Spleen (tissue), 11 donors: ENCODE measurements around the gene FSCN2. TPM values are rescaled to one million over a fixed set of nuclear protein-coding genes. Genes with fewer than 3 reads are reported as not detected.

Experiments used
- DNase-seq: peaks from one replicate; pipeline ENCODE4 v3.0.0-alpha.2; 2020
- H3K27ac ChIP-seq, 8 donors: fragments of 200-600 bp; sonication (generic) in 7 of 8; 1 replicate in 4 of 8; 2 replicates in 4 of 8; pipeline versions ENCODE4 v1.5.0 to v1.8.0; 2016 to 2021; ENCODE audit warnings: inconsistent platforms in 4 of 8, mild to moderate bottlenecking in 4 of 8, moderate library complexity in 1 of 8
- H3K27me3 ChIP-seq, 7 donors: fragments of 200-600 bp; sonication (generic) in 6 of 7; replicated peaks in 1 of 7; 1 replicate in 4 of 7; 2 replicates in 3 of 7; pipeline versions ENCODE4 v1.5.0 to v1.8.0; 2016 to 2021; ENCODE audit warnings: inconsistent platforms in 3 of 7, mild to moderate bottlenecking in 1 of 7
- H3K36me3 ChIP-seq, 6 donors: fragments of 200-600 bp; sonication (generic) in 5 of 6; 1 replicate in 4 of 6; 2 replicates in 2 of 6; pipeline versions ENCODE4 v1.5.0 to v1.8.0; 2016 to 2021; ENCODE audit warnings: inconsistent platforms in 2 of 6
- H3K4me1 ChIP-seq, 6 donors: fragments of 200-600 bp; sonication (generic) in 5 of 6; 1 replicate in 3 of 6; 2 replicates in 3 of 6; pipeline versions ENCODE4 v1.5.0 to v1.8.0; 2016 to 2021; ENCODE audit warnings: inconsistent platforms in 3 of 6
- H3K4me3 ChIP-seq, 8 donors: fragments of 200-600 bp; sonication (generic) in 7 of 8; 1 replicate in 4 of 8; 2 replicates in 4 of 8; pipeline versions ENCODE4 v1.5.0 to v1.8.0; 2016 to 2021; ENCODE audit warnings: inconsistent platforms in 4 of 8, mild to moderate bottlenecking in 4 of 8, moderate library complexity in 2 of 8
- H3K9me3 ChIP-seq, 8 donors: fragments of 200-600 bp; sonication (generic) in 7 of 8; 1 replicate in 4 of 8; 2 replicates in 4 of 8; pipeline versions ENCODE4 v1.5.0 to v1.8.0; 2016 to 2021; ENCODE audit warnings: inconsistent platforms in 4 of 8
- POLR2A ChIP-seq, 3 donors: fragments of 450-650 bp; IDR thresholded peaks; one replicate each; pipeline ENCODE4 v1.5.1; 2017; ENCODE audit warnings: antibody characterized with exemption in 3 of 3, mild to moderate bottlenecking in 1 of 3
- POLR2AphosphoS5 ChIP-seq, 3 donors: sonication (generic); formaldehyde crosslinking; IDR thresholded peaks; one replicate each; pipeline ENCODE4 v1.5.1; 2017; ENCODE audit warnings: antibody characterized with exemption in 3 of 3
- WGBS, 5 donors: extraction: QIAGEN DNeasy Blood & Tissue Kit in 3 of 5; methylation state at CpG; one replicate each; pipeline versions ENCODE4 v1.1.5 to v1.1.7; 2013 to 2018; 5-methylcytosine and 5-hydroxymethylcytosine counted together
- intact Hi-C: fragments of 100-400 bp; cut with DNase I; formaldehyde crosslinking; loops from one replicate; pipeline ENCODE4 v1.15.0; 2023; ENCODE audit warnings: low total_unique reads
- polyA plus RNA-seq, 3 donors: library from polyadenylated mRNA; stranded (reverse); fragments of 200-250 nt; gene quantifications; one replicate each; pipeline ENCODE4 v1.2.1, GENCODE V29; 2013
- total RNA-seq, 7 donors: library from RNA; depleted of rRNA in 3 of 7; stranded (reverse); fragments of >200 nt in 3 of 7; fragmentation: NEBNext Ultra II Directional in 4 of 7; extraction: Animal tissue kit (Norgen Biotek cat#: 25700) in 4 of 7; gene quantifications; one replicate each; pipeline versions ENCODE4 v1.1.0 to v1.2.1, GENCODE V29; 2016 to 2021
- TF ChIP-seq, protein P1 (sequence below), 11 experiments: fragments of 200-600 bp in 7 of 11; fragments of 450-650 bp in 4 of 11; sonication (generic) in 4 of 11; IDR thresholded peaks in 8 of 11; conservative IDR thresholded peaks in 3 of 11; 1 replicate in 7 of 11; 2 replicates in 4 of 11; pipeline versions ENCODE4 v1.4.0 to v1.8.0; 2016 to 2021; ENCODE audit warnings: antibody characterized with exemption in 11 of 11, inconsistent platforms in 4 of 11, mild to moderate bottlenecking in 1 of 11
- donor health status: healthy with polysubstance abuse.
- donor health status: DM: no; HTN: no; CAD: no; lungs with moderate emphysema.
- donor health status: DM: no; HTN: no; CAD: no.
- donor health status: Bipolar disorder and iron deficiency.
- donor health status: healthy.
- donor health status: DM: no; HTN: no; CAD: no.
- donor health status: DM: yes; HTN: yes; CAD: no.

The FSCN2 gene
- total and polyA plus RNA-seq, 10 donors, result 0.41 to 4.0 (median 2.4) TPM

DNA sequence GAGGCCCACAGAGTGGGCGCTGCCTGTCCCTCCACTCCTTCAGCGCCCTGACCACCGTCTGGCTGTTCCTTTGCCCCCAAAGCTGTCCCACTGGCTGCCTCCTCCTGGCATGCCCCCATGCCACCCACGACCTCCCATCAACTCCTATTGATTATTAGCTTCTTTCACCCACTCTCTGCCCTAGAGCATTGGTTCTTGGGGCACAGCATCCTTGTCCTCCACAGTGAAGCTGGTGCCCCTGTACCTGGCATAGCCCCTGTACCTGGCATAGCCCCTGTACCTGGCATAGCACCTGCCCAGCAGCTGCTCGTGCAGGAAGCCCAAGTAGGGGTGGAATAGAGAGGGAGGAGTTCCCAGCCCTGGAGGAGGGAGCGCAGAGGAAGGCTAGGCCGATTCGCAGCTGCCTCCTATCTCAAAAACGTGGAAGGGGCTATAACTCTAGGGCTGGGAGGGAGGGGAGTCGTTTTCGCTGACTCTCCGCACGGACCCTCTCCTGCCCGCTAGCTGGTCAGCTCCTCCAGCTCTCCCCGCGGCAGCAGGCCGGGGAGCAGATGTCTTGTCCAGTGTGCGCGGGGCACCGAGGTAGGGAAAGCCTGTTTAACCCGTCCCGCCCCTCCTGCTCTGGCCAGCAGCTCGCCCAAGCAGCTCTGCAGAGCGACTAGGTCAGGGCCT is 9.9 kb upstream of the FSCN2 start:
- no peaks in the 10 kb centered on the region for H3K36me3 ChIP-seq
- H3K9me3 ChIP-seq, result no peaks in the 10 kb centered on the region
- WGBS, 5 donors, result 40 to 68% (median 54%) methylated on average over 21 to 24 of the region's 24 CpGs
- peak overlapping the region in 7 of 8 donors; percentile 48 to 94 (median 59) for H3K4me3 ChIP-seq
- intact Hi-C loops, result no loop called here
- peak overlapping the region; percentile 59 to 100 (median 100) for H3K27ac ChIP-seq
- no peak for DNase-seq
- TF ChIP-seq POLR2AphosphoS5 (IDR thresholded peaks at IDR 0.05) (no peak), POLR2A (IDR thresholded peaks at IDR 0.05) (no peak)
- TF ChIP-seq, protein P1, sequence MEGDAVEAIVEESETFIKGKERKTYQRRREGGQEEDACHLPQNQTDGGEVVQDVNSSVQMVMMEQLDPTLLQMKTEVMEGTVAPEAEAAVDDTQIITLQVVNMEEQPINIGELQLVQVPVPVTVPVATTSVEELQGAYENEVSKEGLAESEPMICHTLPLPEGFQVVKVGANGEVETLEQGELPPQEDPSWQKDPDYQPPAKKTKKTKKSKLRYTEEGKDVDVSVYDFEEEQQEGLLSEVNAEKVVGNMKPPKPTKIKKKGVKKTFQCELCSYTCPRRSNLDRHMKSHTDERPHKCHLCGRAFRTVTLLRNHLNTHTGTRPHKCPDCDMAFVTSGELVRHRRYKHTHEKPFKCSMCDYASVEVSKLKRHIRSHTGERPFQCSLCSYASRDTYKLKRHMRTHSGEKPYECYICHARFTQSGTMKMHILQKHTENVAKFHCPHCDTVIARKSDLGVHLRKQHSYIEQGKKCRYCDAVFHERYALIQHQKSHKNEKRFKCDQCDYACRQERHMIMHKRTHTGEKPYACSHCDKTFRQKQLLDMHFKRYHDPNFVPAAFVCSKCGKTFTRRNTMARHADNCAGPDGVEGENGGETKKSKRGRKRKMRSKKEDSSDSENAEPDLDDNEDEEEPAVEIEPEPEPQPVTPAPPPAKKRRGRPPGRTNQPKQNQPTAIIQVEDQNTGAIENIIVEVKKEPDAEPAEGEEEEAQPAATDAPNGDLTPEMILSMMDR (IDR thresholded peaks at IDR 0.05 in 8 of 11, conservative IDR thresholded peaks at IDR 0.05 in 3 of 11), result no peak
- peaks cover 41 to 72% (median 59%) of the 10 kb centered on the region in 6 donors for H3K4me1 ChIP-seq
- H3K27me3 ChIP-seq, result peaks cover 0 to 11% (median 0%) of the 10 kb centered on the region in 7 donors

DNA sequence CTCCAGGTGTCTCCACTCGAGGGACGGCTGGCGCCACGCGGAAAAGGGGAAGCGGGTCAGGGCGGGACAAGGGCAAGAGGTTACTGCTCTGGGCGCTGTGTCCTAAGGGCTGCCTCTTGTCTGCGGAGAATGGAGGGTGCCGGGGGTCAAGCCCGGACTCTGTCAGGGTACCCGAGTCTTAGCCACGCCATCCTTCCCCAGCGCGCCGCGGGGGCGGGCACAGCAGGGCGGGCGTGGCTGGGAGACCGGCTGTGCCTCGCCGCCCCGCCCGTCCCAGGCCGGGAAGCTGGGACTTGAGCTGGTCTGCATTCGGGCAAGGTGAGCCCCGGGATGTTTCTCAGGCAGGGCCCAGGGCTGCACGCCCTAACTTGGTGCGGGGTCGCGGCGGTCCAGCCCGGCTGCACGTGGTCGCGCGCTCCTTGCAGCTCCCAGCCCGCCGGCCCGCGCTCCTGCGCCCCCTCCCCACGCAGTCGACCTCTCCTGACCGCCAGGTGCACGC is 9.3 kb upstream of the FSCN2 start:
- H3K36me3 ChIP-seq, result no peaks in the 10 kb centered on the region
- H3K9me3 ChIP-seq, result no peaks in the 10 kb centered on the region
- TF ChIP-seq POLR2AphosphoS5 (IDR thresholded peaks at IDR 0.05), result peak; percentile 24 to 61 (median 61)
- TF ChIP-seq, protein P1 (IDR thresholded peaks at IDR 0.05 in 8 of 11, conservative IDR thresholded peaks at IDR 0.05 in 3 of 11), result no peak
- intact Hi-C loops, result no loop called here
- DNase-seq, result peak; percentile 93
- WGBS, 5 donors, result 0 to 8% (median 2%) methylated on average over 8 to 47 of the region's 47 CpGs
- peaks cover 0 to 17% (median 0%) of the 10 kb centered on the region in 7 donors for H3K27me3 ChIP-seq
- H3K4me1 ChIP-seq, result peaks cover 41 to 72% (median 57%) of the 10 kb centered on the region in 6 donors
- peak overlapping the region; percentile 59 to 100 (median 100) for H3K27ac ChIP-seq
- H3K4me3 ChIP-seq, result peak overlapping the region; percentile 44 to 94 (median 58)

DNA sequence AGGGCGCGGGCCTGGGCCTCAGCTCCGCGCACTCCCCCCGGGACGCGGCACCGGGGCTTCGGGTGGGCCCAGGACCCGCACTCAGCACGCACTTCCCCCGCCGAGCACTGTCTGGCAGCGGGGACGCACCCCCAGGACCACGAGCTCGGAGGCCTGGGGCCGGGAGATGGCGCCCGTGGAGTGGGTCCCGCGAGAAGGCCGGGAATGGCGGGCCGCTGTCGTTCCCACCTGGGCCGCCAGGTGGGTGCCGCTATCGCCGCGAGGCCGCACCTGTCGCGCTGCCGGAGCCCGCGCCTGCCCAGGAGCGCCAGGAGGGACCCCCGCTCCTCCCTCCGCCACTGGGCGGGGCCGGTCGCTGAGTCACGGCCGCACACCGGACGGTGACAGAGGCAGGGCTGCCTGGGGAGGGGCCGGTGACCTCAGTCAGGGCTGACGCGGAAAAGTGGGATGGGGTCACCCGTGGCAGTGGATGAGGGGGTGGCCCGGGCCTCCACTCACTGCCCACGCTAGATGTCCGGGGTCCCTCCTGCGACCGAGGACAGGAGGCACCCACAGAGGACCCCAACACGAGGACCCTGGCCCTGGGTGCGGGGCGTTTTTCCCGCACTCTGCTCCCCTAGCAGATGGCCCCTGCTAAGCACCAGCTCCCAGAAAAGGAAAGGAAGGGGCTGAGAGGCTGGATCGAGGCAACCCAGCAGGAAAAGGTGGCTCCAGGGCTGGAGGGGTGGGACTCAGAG is 8.7 kb upstream of the FSCN2 start:
- no peaks in the 10 kb centered on the region for H3K36me3 ChIP-seq
- peak overlapping the region; percentile 44 to 94 (median 58) for H3K4me3 ChIP-seq
- 5 to 12% (median 7%) methylated on average over 23 to 61 of the region's 61 CpGs for WGBS, 5 donors
- H3K27me3 ChIP-seq, result peaks cover 0 to 22% (median 0%) of the 10 kb centered on the region in 7 donors
- peak; percentile 93 for DNase-seq
- intact Hi-C loops, result no loop called here
- no peaks in the 10 kb centered on the region for H3K9me3 ChIP-seq
- TF ChIP-seq POLR2A (IDR thresholded peaks at IDR 0.05), result no peak
- peak; percentile 15 to 66 (median 48) for TF ChIP-seq POLR2AphosphoS5 (IDR thresholded peaks at IDR 0.05)
- TF ChIP-seq, protein P1 (IDR thresholded peaks at IDR 0.05 in 8 of 11, conservative IDR thresholded peaks at IDR 0.05 in 3 of 11), result peak in 10 of 11 experiments; percentile 53 to 82 (median 68)
- H3K27ac ChIP-seq, result peak overlapping the region; percentile 59 to 100 (median 100)
- peaks cover 41 to 65% (median 55%) of the 10 kb centered on the region in 6 donors for H3K4me1 ChIP-seq
